Measurements from ENCODE around the gene CRISPLD2.

CRISPLD2 gene

GRCh38 chr16:84836967-84837366 lies 17.2 kb downstream of the CRISPLD2 start:
- intact Hi-C loops (cut with DNase I; ENCODE audit: low total_unique reads), result no loop called here

GRCh38 chr16:84838383-84838948 lies 18.7 kb downstream of the CRISPLD2 start:
- peaks cover 0 to 57% (median 32%) of the 10 kb centered on the region in 4 donors for H3K4me1 ChIP-seq
- no peak overlapping the region for H3K4me3 ChIP-seq
- peak overlapping the region in 1 of 2 donors; percentile 11 for H3K27ac ChIP-seq
- no peaks in the 10 kb centered on the region for H3K9me3 ChIP-seq
- H3K36me3 ChIP-seq, result peaks cover 0 to 28% (median 8%) of the 10 kb centered on the region in 3 donors
- DNase-seq, result no peak
- intact Hi-C loops (cut with DNase I; ENCODE audit: low total_unique reads), result no loop called here
- H3K27me3 ChIP-seq, result no peaks in the 10 kb centered on the region
- TF ChIP-seq CTCF (IDR thresholded peaks at IDR 0.05), result no peak

More at GRCh38 chr16:84836967-84837366, 17.2 kb downstream of the CRISPLD2 start:
- Histone ChIP-seq H3K4me3 (no peak overlapping the region), H3K36me3 (peaks cover 0 to 21% (median 8%) of the 10 kb centered on the region in 3 donors), H3K27ac (peak overlapping the region; percentile 81 to 85), H3K4me1 (peaks cover 0 to 71% (median 41%) of the 10 kb centered on the region in 4 donors), H3K27me3 (no peaks in the 10 kb centered on the region), H3K9me3 (no peaks in the 10 kb centered on the region)
- DNase-seq, result no peak
- no peak for TF ChIP-seq CTCF (IDR thresholded peaks at IDR 0.05)

GRCh38 chr16:84839054-84839453 lies 19.3 kb downstream of the CRISPLD2 start:
- H3K4me3 ChIP-seq, result no peak overlapping the region
- DNase-seq, result peak in 1 of 2 donors; percentile 83
- no peaks in the 10 kb centered on the region for H3K27me3 ChIP-seq
- intact Hi-C loops (cut with DNase I; ENCODE audit: low total_unique reads), result no loop called here
- TF ChIP-seq CTCF (IDR thresholded peaks at IDR 0.05), result no peak
- H3K4me1 ChIP-seq, result peaks cover 0 to 57% (median 33%) of the 10 kb centered on the region in 4 donors
- no peak overlapping the region for H3K27ac ChIP-seq
- H3K36me3 ChIP-seq, result peaks cover 0 to 28% (median 8%) of the 10 kb centered on the region in 3 donors
- no peaks in the 10 kb centered on the region for H3K9me3 ChIP-seq

GRCh38 chr16:84839956-84840355 lies 20.2 kb downstream of the CRISPLD2 start:
- no peaks in the 10 kb centered on the region for H3K9me3 ChIP-seq
- DNase-seq, result no peak
- H3K36me3 ChIP-seq, result peaks cover 0 to 32% (median 8%) of the 10 kb centered on the region in 3 donors
- intact Hi-C loops (cut with DNase I; ENCODE audit: low total_unique reads), result no loop called here
- peaks cover 0 to 49% (median 28%) of the 10 kb centered on the region in 4 donors for H3K4me1 ChIP-seq
- H3K27me3 ChIP-seq, result no peaks in the 10 kb centered on the region
- no peak for TF ChIP-seq CTCF (IDR thresholded peaks at IDR 0.05)
- H3K4me3 ChIP-seq, result no peak overlapping the region
- H3K27ac ChIP-seq, result no peak overlapping the region

- Histone ChIP-seq H3K27me3 (no peaks in the 10 kb centered on the region), H3K36me3 (peaks cover 0 to 40% (median 8%) of the 10 kb centered on the region in 3 donors), H3K9me3 (no peaks in the 10 kb centered on the region), H3K27ac (no peak overlapping the region), H3K4me3 (no peak overlapping the region), H3K4me1 (peaks cover 0 to 39% (median 19%) of the 10 kb centered on the region in 4 donors)
- intact Hi-C loops (cut with DNase I; ENCODE audit: low total_unique reads), result no loop called here
- DNase-seq, result no peak
- no peak for TF ChIP-seq CTCF (IDR thresholded peaks at IDR 0.05)
These were observed 21.2 kb downstream of the CRISPLD2 start for GRCh38 chr16:84840687-84841627.
